GM12878 (cell line): ENCODE measurements around the gene EML1. TPM values are rescaled to one million over a fixed set of nuclear protein-coding genes. Genes with fewer than 3 reads are reported as not detected.

Experiments
- ATAC-seq: fragments of 200-7000 bp; cut with Tn5 transposase; 3 replicates; pipeline ENCODE4 v1.9.1; 2020; ENCODE audit warnings: mild to moderate bottlenecking, moderate library complexity
- BruUV-seq: library from RNA; stranded (reverse); fragments of 400-500 nt; replicated peaks from 2 replicates; lab custom pipeline; 2021; lab: Mats Ljungman, UMichigan
- CTCF ChIA-PET: fragments of 300-600 bp; sonication (Branson Sonifier 250); formaldehyde crosslinking; extraction: SDS; loops from one replicate; lab custom pipeline; 2021; ENCODE audit warnings: inconsistent platforms; lab: Yijun Ruan, JAX
- POLR2A ChIA-PET: fragments of 350-600 bp; formaldehyde crosslinking; extraction: SDS; loops from one replicate; lab custom pipeline; 2021; ENCODE audit warnings: inconsistent platforms; lab: Charles Lee
- RAD21 ChIA-PET: fragments of 300-600 bp; sonication (Branson Sonifier 250); formaldehyde crosslinking; loops from one replicate; lab custom pipeline; 2023; ENCODE audit warnings: antibody characterized with exemption; ENCODE audit not compliant: unreplicated experiment; lab: Charles Lee
- SMC1A ChIA-PET: fragments of 300-600 bp; sonication (Branson Sonifier 250); formaldehyde crosslinking; loops from one replicate; lab custom pipeline; 2023; ENCODE audit not compliant: unreplicated experiment, uncharacterized antibody; lab: Charles Lee
- DNase-seq: peaks from one replicate; pipeline ENCODE4 v3.0.0-alpha.2; 2011; ENCODE audit warnings: low read depth, low spot score
- FAIRE-seq: peaks from 3 replicates; lab custom pipeline; 2011; peaks lifted over from hg19 to GRCh38; lab: Jason Lieb, UNC
- H2AFZ ChIP-seq: 2 replicates; pipeline ENCODE4 v1.6.0; 2011; ENCODE audit warnings: low read depth, low read length, control low read depth; ENCODE audit not compliant: control insufficient read depth
- H3K27ac ChIP-seq: 2 replicates; pipeline ENCODE4 v1.5.1; 2011; ENCODE audit warnings: control low read depth; ENCODE audit not compliant: control insufficient read depth, insufficient read depth
- H3K27me3 ChIP-seq, 2 experiments: replicated peaks in 1 of 2; 2 replicates each; pipeline versions ENCODE4 v1.6.0 to v1.6.1; 2011; ENCODE audit warnings: low read length in 1 of 2; ENCODE audit not compliant: control insufficient read depth in 2 of 2, insufficient read depth in 2 of 2
- H3K36me3 ChIP-seq, 2 experiments: 2 replicates each; pipeline ENCODE4 v1.5.1; 2011; ENCODE audit warnings: low read length in 1 of 2; ENCODE audit not compliant: control insufficient read depth in 2 of 2, insufficient read depth in 2 of 2
- H3K4me1 ChIP-seq: 2 replicates; pipeline ENCODE4 v1.6.1; 2011; ENCODE audit warnings: mild to moderate bottlenecking, low read length, moderate library complexity, mixed read lengths; ENCODE audit not compliant: control insufficient read depth, insufficient read depth
- H3K4me2 ChIP-seq: 2 replicates; pipeline ENCODE4 v1.6.0; 2011; ENCODE audit warnings: control low read depth; ENCODE audit not compliant: control insufficient read depth, insufficient read depth
- H3K4me3 ChIP-seq: fragments of 200-600 bp; sonication (generic); 2 replicates; pipeline ENCODE4 v1.5.1; 2016
- H3K79me2 ChIP-seq: 2 replicates; pipeline ENCODE4 v1.6.0; 2011; ENCODE audit warnings: low read length; ENCODE audit not compliant: control insufficient read depth, insufficient read depth
- H3K9ac ChIP-seq: 2 replicates; pipeline ENCODE4 v1.8.0; 2011; ENCODE audit warnings: low read length, control low read depth, mixed read lengths; ENCODE audit not compliant: control insufficient read depth, insufficient read depth
- H3K9me3 ChIP-seq: replicated peaks from 3 replicates; pipeline ENCODE4 v1.5.1; 2011; ENCODE audit warnings: mild to moderate bottlenecking, low read length; ENCODE audit not compliant: control insufficient read depth, insufficient read depth
- H4K20me1 ChIP-seq: 2 replicates; pipeline ENCODE4 v1.6.0; 2011; ENCODE audit not compliant: control insufficient read depth, insufficient read depth
- HCFC1 ChIP-seq: fragments of 150-350 bp; IDR thresholded peaks from 2 replicates; pipeline ENCODE4 v1.6.1; 2014; ENCODE audit warnings: low read length
- IKZF2 ChIP-seq, 2 experiments: fragments of 450-650 bp; IDR thresholded peaks; 2 replicates each; pipeline ENCODE4 v1.6.1; 2017; ENCODE audit warnings: mild to moderate bottlenecking in 2 of 2, moderate library complexity in 2 of 2
- LARP7 ChIP-seq: fragments of 450-650 bp; IDR thresholded peaks from 2 replicates; pipeline ENCODE4 v1.6.1; 2017; ENCODE audit warnings: mild to moderate bottlenecking
- MEF2A ChIP-seq: IDR thresholded peaks from 2 replicates; pipeline ENCODE4 v1.6.1; 2011; ENCODE audit warnings: low read depth, mild to moderate bottlenecking, low read length, moderate library complexity; ENCODE audit not compliant: insufficient read depth
- SMARCA5 ChIP-seq: fragments of 450-650 bp; IDR thresholded peaks from 2 replicates; pipeline ENCODE4 v1.6.1; 2017; ENCODE audit warnings: mild to moderate bottlenecking
- SUPT20H ChIP-seq: IDR thresholded peaks from 2 replicates; pipeline ENCODE4 v1.6.1; 2011; ENCODE audit warnings: low read depth, mild to moderate bottlenecking, low read length, moderate library complexity, borderline replicate concordance; ENCODE audit not compliant: control insufficient read depth
- SUZ12 ChIP-seq: fragments of 200-600 bp; sonication (generic); IDR thresholded peaks from one replicate; pipeline ENCODE4 v1.6.1; 2018; ENCODE audit warnings: antibody characterized with exemption, mild to moderate bottlenecking; ENCODE audit not compliant: unreplicated experiment
- ZBED1 ChIP-seq: IDR thresholded peaks from 2 replicates; pipeline ENCODE4 v1.6.1; 2016; ENCODE audit warnings: borderline replicate concordance
- WGBS: methylation state at CpG from one replicate; pipeline ENCODE4 v1.1.6; 2016; ENCODE audit warnings: low lambda C conversion rate; ENCODE audit not compliant: insufficient replicate concordance, insufficient coverage; ENCODE audit errors: missing lambda C conversion rate; 5-methylcytosine and 5-hydroxymethylcytosine counted together
- in situ Hi-C: fragments of 300-500 bp; cut with MboI; formaldehyde crosslinking; loops from 9 replicates; pipeline ENCODE4 v1.14.3; 2018; ENCODE audit warnings: mixed read lengths
- intact Hi-C: fragments of 100-400 bp; cut with micrococcal nuclease; formaldehyde crosslinking; loops from one replicate; pipeline ENCODE4 v1.14.2; 2022; ENCODE audit not compliant: unreplicated experiment
- polyA plus RNA-seq, 11 experiments: library from polyadenylated mRNA; depleted of rRNA in 4 of 11; unstranded in 6 of 11; stranded (reverse) in 5 of 11; fragments of >200 nt; fragmentation: Nextera tagmentation in 4 of 11; fragmentation: Illumina TruSeq in 1 of 11; extraction: Ambion mirVana in 4 of 11; extraction: Trizol in 1 of 11; gene quantifications; 1 replicate in 1 of 11; 2 replicates in 10 of 11; pipeline versions ENCODE4 v1.2.1 to v1.2.3, GENCODE V29; 2011 to 2016; ENCODE audit warnings: inconsistent platforms in 2 of 11, missing spikeins in 2 of 11, low read depth in 1 of 11
- total RNA-seq, 4 experiments: library from RNA; depleted of rRNA in 3 of 4; stranded (reverse); fragments of >200 nt in 3 of 4; fragmentation: Illumina TruSeq in 1 of 4; extraction: Trizol in 1 of 4; gene quantifications; 2 replicates each; pipeline versions ENCODE4 v1.2.1 to v1.2.3, GENCODE V29; 2013 to 2021
- TF ChIP-seq, protein P1 (sequence below): IDR thresholded peaks from 2 replicates; pipeline ENCODE4 v1.6.1; 2012; ENCODE audit warnings: mild to moderate bottlenecking, low read depth, low read length
- TF ChIP-seq, protein P2 (sequence below): IDR thresholded peaks from 2 replicates; pipeline ENCODE4 v1.6.1; 2011; ENCODE audit warnings: borderline replicate concordance, low read depth, mild to moderate bottlenecking, moderate library complexity, mixed read lengths, low read length; ENCODE audit not compliant: insufficient read depth; ENCODE audit errors: extremely low read length
- TF ChIP-seq, protein P3 (sequence below): fragments of 450-650 bp; IDR thresholded peaks from 2 replicates; pipeline ENCODE4 v1.6.1; 2018; ENCODE audit warnings: borderline replicate concordance, mild to moderate bottlenecking; ENCODE audit not compliant: partially characterized antibody
- TF ChIP-seq, protein P4 (sequence below): fragments of 450-650 bp; formaldehyde crosslinking; IDR thresholded peaks from 2 replicates; pipeline ENCODE4 v1.5.0; 2022; ENCODE audit warnings: mild to moderate bottlenecking, missing genetic modification characterization

EML1 gene
- total and polyA plus RNA-seq, 10 of the 15 experiments (the other 5 are each of a cell fraction or from before 2014, with no cell fraction given): 0.05 to 3.4 (median 0.11) TPM; not detected in 3

DNA sequence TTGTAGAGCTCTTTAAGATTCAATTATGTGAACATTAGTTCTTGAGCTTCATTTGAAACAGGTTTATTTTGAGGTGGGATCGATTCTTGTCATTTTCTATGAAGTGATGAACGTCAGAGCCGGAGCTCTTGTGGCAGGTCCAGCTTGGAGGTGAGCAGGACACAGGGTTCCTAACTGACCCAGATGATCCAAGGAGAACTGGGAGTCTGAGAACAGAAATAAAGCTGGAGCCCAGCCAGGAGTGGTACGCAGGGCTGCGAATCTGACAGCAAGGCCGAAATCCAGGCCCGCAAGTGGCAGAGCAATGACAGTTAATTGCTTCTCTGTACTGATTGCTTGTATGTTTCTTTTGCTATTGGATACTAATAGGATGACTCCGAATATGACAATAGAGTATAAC is 46.5 kb downstream of the EML1 start:
- SMC1A ChIA-PET: interaction anchor here (0.6 kb wide), 1 partner anchor 1727 kb away, joined by 3 read pairs; no protein-coding TSS in a partner anchor
- intact Hi-C loops: no loop called here
- H3K4me1 ChIP-seq: no peaks in the 10 kb centered on the region
- CTCF ChIA-PET: no interaction called here
- H3K9me3 ChIP-seq: no peaks in the 10 kb centered on the region
- H2AFZ ChIP-seq: no peak overlapping the region
- RAD21 ChIA-PET: no interaction called here
- ATAC-seq (no peak), DNase-seq (no peak), FAIRE-seq (no peak)
- POLR2A ChIA-PET: no interaction called here
- no peak overlapping the region for H3K9ac ChIP-seq
- H3K27ac ChIP-seq: no peak overlapping the region
- H4K20me1 ChIP-seq: no peaks in the 10 kb centered on the region
- in situ Hi-C loops: no loop called here
- 33% methylated on average over 8 of the region's 8 CpGs for WGBS
- BruUV-seq: no TSS peak
- H3K4me3 ChIP-seq: no peak overlapping the region
- no peaks in the 10 kb centered on the region; a peak in 3 of 4 replicates for H3K27me3 ChIP-seq
- H3K4me2 ChIP-seq: no peak overlapping the region
- no peaks in the 10 kb centered on the region for H3K79me2 ChIP-seq
- no peaks in the 10 kb centered on the region for H3K36me3 ChIP-seq
- TF ChIP-seq SMARCA5: no peak
- TF ChIP-seq SUZ12: no peak
- TF ChIP-seq LARP7: no peak
- TF ChIP-seq, protein P1, sequence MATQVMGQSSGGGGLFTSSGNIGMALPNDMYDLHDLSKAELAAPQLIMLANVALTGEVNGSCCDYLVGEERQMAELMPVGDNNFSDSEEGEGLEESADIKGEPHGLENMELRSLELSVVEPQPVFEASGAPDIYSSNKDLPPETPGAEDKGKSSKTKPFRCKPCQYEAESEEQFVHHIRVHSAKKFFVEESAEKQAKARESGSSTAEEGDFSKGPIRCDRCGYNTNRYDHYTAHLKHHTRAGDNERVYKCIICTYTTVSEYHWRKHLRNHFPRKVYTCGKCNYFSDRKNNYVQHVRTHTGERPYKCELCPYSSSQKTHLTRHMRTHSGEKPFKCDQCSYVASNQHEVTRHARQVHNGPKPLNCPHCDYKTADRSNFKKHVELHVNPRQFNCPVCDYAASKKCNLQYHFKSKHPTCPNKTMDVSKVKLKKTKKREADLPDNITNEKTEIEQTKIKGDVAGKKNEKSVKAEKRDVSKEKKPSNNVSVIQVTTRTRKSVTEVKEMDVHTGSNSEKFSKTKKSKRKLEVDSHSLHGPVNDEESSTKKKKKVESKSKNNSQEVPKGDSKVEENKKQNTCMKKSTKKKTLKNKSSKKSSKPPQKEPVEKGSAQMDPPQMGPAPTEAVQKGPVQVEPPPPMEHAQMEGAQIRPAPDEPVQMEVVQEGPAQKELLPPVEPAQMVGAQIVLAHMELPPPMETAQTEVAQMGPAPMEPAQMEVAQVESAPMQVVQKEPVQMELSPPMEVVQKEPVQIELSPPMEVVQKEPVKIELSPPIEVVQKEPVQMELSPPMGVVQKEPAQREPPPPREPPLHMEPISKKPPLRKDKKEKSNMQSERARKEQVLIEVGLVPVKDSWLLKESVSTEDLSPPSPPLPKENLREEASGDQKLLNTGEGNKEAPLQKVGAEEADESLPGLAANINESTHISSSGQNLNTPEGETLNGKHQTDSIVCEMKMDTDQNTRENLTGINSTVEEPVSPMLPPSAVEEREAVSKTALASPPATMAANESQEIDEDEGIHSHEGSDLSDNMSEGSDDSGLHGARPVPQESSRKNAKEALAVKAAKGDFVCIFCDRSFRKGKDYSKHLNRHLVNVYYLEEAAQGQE: no peak
- TF ChIP-seq, protein P2, sequence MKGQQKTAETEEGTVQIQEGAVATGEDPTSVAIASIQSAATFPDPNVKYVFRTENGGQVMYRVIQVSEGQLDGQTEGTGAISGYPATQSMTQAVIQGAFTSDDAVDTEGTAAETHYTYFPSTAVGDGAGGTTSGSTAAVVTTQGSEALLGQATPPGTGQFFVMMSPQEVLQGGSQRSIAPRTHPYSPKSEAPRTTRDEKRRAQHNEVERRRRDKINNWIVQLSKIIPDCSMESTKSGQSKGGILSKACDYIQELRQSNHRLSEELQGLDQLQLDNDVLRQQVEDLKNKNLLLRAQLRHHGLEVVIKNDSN: no peak
- no peak for TF ChIP-seq IKZF2 (IDR thresholded peaks at IDR 0.05)
- no peak for TF ChIP-seq MEF2A
- TF ChIP-seq, protein P3, sequence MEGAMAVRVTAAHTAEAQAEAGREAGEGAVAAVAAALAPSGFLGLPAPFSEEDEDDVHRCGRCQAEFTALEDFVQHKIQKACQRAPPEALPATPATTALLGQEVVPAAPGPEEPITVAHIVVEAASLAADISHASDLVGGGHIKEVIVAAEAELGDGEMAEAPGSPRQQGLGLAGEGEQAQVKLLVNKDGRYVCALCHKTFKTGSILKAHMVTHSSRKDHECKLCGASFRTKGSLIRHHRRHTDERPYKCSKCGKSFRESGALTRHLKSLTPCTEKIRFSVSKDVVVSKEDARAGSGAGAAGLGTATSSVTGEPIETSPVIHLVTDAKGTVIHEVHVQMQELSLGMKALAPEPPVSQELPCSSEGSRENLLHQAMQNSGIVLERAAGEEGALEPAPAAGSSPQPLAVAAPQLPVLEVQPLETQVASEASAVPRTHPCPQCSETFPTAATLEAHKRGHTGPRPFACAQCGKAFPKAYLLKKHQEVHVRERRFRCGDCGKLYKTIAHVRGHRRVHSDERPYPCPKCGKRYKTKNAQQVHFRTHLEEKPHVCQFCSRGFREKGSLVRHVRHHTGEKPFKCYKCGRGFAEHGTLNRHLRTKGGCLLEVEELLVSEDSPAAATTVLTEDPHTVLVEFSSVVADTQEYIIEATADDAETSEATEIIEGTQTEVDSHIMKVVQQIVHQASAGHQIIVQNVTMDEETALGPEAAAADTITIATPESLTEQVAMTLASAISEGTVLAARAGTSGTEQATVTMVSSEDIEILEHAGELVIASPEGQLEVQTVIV: no peak
- TF ChIP-seq SUPT20H: no peak
- TF ChIP-seq, protein P4, sequence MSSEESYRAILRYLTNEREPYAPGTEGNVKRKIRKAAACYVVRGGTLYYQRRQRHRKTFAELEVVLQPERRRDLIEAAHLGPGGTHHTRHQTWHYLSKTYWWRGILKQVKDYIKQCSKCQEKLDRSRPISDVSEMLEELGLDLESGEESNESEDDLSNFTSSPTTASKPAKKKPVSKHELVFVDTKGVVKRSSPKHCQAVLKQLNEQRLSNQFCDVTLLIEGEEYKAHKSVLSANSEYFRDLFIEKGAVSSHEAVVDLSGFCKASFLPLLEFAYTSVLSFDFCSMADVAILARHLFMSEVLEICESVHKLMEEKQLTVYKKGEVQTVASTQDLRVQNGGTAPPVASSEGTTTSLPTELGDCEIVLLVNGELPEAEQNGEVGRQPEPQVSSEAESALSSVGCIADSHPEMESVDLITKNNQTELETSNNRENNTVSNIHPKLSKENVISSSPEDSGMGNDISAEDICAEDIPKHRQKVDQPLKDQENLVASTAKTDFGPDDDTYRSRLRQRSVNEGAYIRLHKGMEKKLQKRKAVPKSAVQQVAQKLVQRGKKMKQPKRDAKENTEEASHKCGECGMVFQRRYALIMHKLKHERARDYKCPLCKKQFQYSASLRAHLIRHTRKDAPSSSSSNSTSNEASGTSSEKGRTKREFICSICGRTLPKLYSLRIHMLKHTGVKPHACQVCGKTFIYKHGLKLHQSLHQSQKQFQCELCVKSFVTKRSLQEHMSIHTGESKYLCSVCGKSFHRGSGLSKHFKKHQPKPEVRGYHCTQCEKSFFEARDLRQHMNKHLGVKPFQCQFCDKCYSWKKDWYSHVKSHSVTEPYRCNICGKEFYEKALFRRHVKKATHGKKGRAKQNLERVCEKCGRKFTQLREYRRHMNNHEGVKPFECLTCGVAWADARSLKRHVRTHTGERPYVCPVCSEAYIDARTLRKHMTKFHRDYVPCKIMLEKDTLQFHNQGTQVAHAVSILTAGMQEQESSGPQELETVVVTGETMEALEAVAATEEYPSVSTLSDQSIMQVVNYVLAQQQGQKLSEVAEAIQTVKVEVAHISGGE (CRISPR knock-in tag): no peak
- TF ChIP-seq ZBED1: no peak
- TF ChIP-seq HCFC1: no peak
